Transverse colon (tissue), 4 donors: ENCODE results near the gene ABTB2. TPM values are rescaled to one million over a fixed set of nuclear protein-coding genes. Genes with fewer than 3 reads are reported as not detected.
A peak's percentile ranks its signal among the peaks of the same experiment; 100 is the strongest.

Source experiments
- DNase-seq: peaks from one replicate; pipeline ENCODE4 v3.0.0-alpha.2; 2019
- H3K27ac ChIP-seq, 4 donors: fragments of 200-600 bp; sonication (generic); 2 replicates each; pipeline ENCODE4 v1.5.1; 2016 to 2018; ENCODE audit warnings: inconsistent platforms in 4 of 4
- H3K27me3 ChIP-seq: fragments of 200-600 bp; sonication (generic); 2 replicates; pipeline ENCODE4 v1.5.1; 2017; ENCODE audit warnings: inconsistent platforms
- H3K36me3 ChIP-seq, 4 donors: fragments of 200-600 bp; sonication (generic); 2 replicates each; pipeline ENCODE4 v1.5.1; 2017 to 2019; ENCODE audit warnings: inconsistent platforms in 4 of 4
- H3K4me1 ChIP-seq, 4 donors: fragments of 200-600 bp; sonication (generic); 2 replicates each; pipeline ENCODE4 v1.5.1; 2017 to 2020; ENCODE audit warnings: inconsistent platforms in 4 of 4
- H3K4me3 ChIP-seq, 4 donors: fragments of 200-600 bp; sonication (generic); 1 replicate in 1 of 4; 2 replicates in 3 of 4; pipeline versions ENCODE4 v1.5.1 to v1.6.1; 2017 to 2019; ENCODE audit warnings: inconsistent platforms in 4 of 4
- H3K9me3 ChIP-seq, 2 donors: fragments of 200-600 bp; sonication (generic); 2 replicates each; pipeline ENCODE4 v1.5.1; 2017 to 2019; ENCODE audit warnings: inconsistent platforms in 2 of 2
- CTCF ChIP-seq, 5 experiments: fragments of 200-600 bp in 3 of 5; fragments of 450-650 bp in 2 of 5; sonication (generic) in 3 of 5; IDR thresholded peaks; 1 replicate in 2 of 5; 2 replicates in 3 of 5; pipeline ENCODE4 v1.5.1; 2016 to 2017; ENCODE audit warnings: antibody characterized with exemption in 5 of 5, inconsistent platforms in 3 of 5, mild to moderate bottlenecking in 2 of 5, moderate library complexity in 1 of 5
- EP300 ChIP-seq: sonication (generic); formaldehyde crosslinking; IDR thresholded peaks from one replicate; pipeline ENCODE4 v1.6.1; 2017; ENCODE audit warnings: antibody characterized with exemption, low read depth
- POLR2A ChIP-seq: fragments of 450-650 bp; IDR thresholded peaks from one replicate; pipeline ENCODE4 v1.6.1; 2016; ENCODE audit warnings: antibody characterized with exemption, mild to moderate bottlenecking, moderate library complexity
- POLR2AphosphoS5 ChIP-seq, 3 donors: sonication (generic); formaldehyde crosslinking; IDR thresholded peaks; one replicate each; pipeline ENCODE4 v1.6.1; 2016; ENCODE audit warnings: antibody characterized with exemption in 3 of 3
- WGBS, 2 donors: methylation state at CpG; one replicate each; pipeline ENCODE4 v1.1.5; 2018; ENCODE audit warnings: low coverage in 1 of 2; 5-methylcytosine and 5-hydroxymethylcytosine counted together
- in situ Hi-C, 4 donors: fragments of 200-750 bp; cut with MboI; loops; one replicate each; pipeline versions ENCODE4 v1.15.0 to v1.15.1; 2017; ENCODE audit warnings: low sequenced_read_pairs in 3 of 4, low pct_ligation_motif_present in 1 of 4, low pct_unique_long_range_greater_than_20kb in 1 of 4
- intact Hi-C: fragments of 100-400 bp; cut with DNase I; formaldehyde crosslinking; loops from one replicate; pipeline ENCODE4 v1.15.1; 2023; ENCODE audit warnings: low total_unique reads
- total RNA-seq, 4 donors: library from RNA; depleted of rRNA; stranded (reverse); fragments of >200 nt; gene quantifications; one replicate each; pipeline ENCODE4 v1.1.0, GENCODE V29; 2016

The ABTB2 gene
- total RNA-seq, 4 donors from 2014 or later, result 0.60 to 41.9 (median 20.7) TPM

GRCh38 chr11:34276352-34276864 lies 81.4 kb downstream of the ABTB2 start:
- no peaks in the 10 kb centered on the region for H3K36me3 ChIP-seq
- no peak overlapping the region for H3K4me3 ChIP-seq
- in situ Hi-C loops, result no loop called here
- H3K9me3 ChIP-seq, result no peaks in the 10 kb centered on the region
- DNase-seq, result no peak
- no peaks in the 10 kb centered on the region for H3K27me3 ChIP-seq
- intact Hi-C loops, result no loop called here
- 86 to 97% methylated on average over 4 to 6 of the region's 6 CpGs for WGBS, 2 donors
- TF ChIP-seq POLR2A, result no peak
- no peak for TF ChIP-seq CTCF (IDR thresholded peaks at IDR 0.05)
- no peak for TF ChIP-seq POLR2AphosphoS5 (IDR thresholded peaks at IDR 0.05)
- no peak for TF ChIP-seq EP300
- peaks cover 0 to 8% (median 0%) of the 10 kb centered on the region in 4 donors for H3K4me1 ChIP-seq
- H3K27ac ChIP-seq, result no peak overlapping the region

- WGBS, 2 donors, result 90 to 92% methylated on average over 4 of the region's 4 CpGs
- H3K27ac ChIP-seq, result peak overlapping the region in 3 of 4 donors; percentile 38 to 63 (median 39)
- TF ChIP-seq POLR2A, result no peak
- TF ChIP-seq POLR2AphosphoS5 (IDR thresholded peaks at IDR 0.05), result no peak
- no peak for TF ChIP-seq CTCF (IDR thresholded peaks at IDR 0.05)
- no peak for TF ChIP-seq EP300
These were observed 82.3 kb downstream of the ABTB2 start for GRCh38 chr11:34275486-34275885.

GRCh38 chr11:34274712-34275398 lies 83.0 kb downstream of the ABTB2 start:
- peak; percentile 73 for DNase-seq
- intact Hi-C loops (no loop called here), in situ Hi-C loops (no loop called here)
- H3K4me1 ChIP-seq, result peaks cover 0 to 8% (median 0%) of the 10 kb centered on the region in 4 donors
- no peak overlapping the region for H3K4me3 ChIP-seq
- TF ChIP-seq POLR2AphosphoS5 (IDR thresholded peaks at IDR 0.05), result peak; percentile 16 to 41 (median 18)
- no peak for TF ChIP-seq POLR2A
- H3K36me3 ChIP-seq, result no peaks in the 10 kb centered on the region
- no peaks in the 10 kb centered on the region for H3K27me3 ChIP-seq
- peak overlapping the region in 3 of 4 donors; percentile 38 to 63 (median 39) for H3K27ac ChIP-seq
- no peaks in the 10 kb centered on the region for H3K9me3 ChIP-seq
- WGBS, 2 donors, result 52 to 61% methylated on average over 3 to 11 of the region's 11 CpGs

More at GRCh38 chr11:34275486-34275885, 82.3 kb downstream of the ABTB2 start:
- Histone ChIP-seq H3K4me1 (peaks cover 0 to 8% (median 0%) of the 10 kb centered on the region in 4 donors), H3K9me3 (no peaks in the 10 kb centered on the region), H3K36me3 (no peaks in the 10 kb centered on the region), H3K27me3 (no peaks in the 10 kb centered on the region), H3K4me3 (no peak overlapping the region)
- intact Hi-C loops (no loop called here), in situ Hi-C loops (no loop called here)
- no peak for DNase-seq

- H3K4me1 ChIP-seq, result peaks cover 0 to 3% (median 0%) of the 10 kb centered on the region in 4 donors
- no peak for TF ChIP-seq CTCF (IDR thresholded peaks at IDR 0.05)
- TF ChIP-seq EP300, result no peak
- TF ChIP-seq POLR2A, result no peak
- no peak for TF ChIP-seq POLR2AphosphoS5 (IDR thresholded peaks at IDR 0.05)
- 80 to 89% methylated on average over 1 to 5 of the region's 5 CpGs for WGBS, 2 donors
- intact Hi-C loops (no loop called here), in situ Hi-C loops (no loop called here)
- no peak overlapping the region for H3K4me3 ChIP-seq
- no peaks in the 10 kb centered on the region for H3K9me3 ChIP-seq
- no peaks in the 10 kb centered on the region for H3K36me3 ChIP-seq
- no peak for DNase-seq
- H3K27me3 ChIP-seq, result no peaks in the 10 kb centered on the region
- H3K27ac ChIP-seq, result no peak overlapping the region
These were observed 84.7 kb downstream of the ABTB2 start for GRCh38 chr11:34273099-34273498.
